Karpas-422 (cell line): Measurements from ENCODE around the gene PTMA. TPM values are rescaled to one million over a fixed set of nuclear protein-coding genes. Genes with fewer than 3 reads are reported as not detected.

Source experiments
- DNase-seq: peaks from one replicate; pipeline ENCODE4 v3.0.0-alpha.2; 2015
- H2AFZ ChIP-seq: fragments of 200-600 bp; sonication (generic); 2 replicates; pipeline ENCODE4 v1.6.1; 2014; ENCODE audit warnings: antibody characterized with exemption, low read length, mixed read lengths
- H3K27ac ChIP-seq: fragments of 200-600 bp; sonication (generic); 2 replicates; pipeline ENCODE4 v1.5.1; 2014; ENCODE audit warnings: mild to moderate bottlenecking, low read length, moderate library complexity
- H3K27me3 ChIP-seq: fragments of 200-600 bp; sonication (generic); 2 replicates; pipeline ENCODE4 v1.6.1; 2014; ENCODE audit warnings: low read length, mixed read lengths
- H3K36me3 ChIP-seq: fragments of 200-600 bp; sonication (generic); 2 replicates; pipeline ENCODE4 v1.6.1; 2014; ENCODE audit warnings: low read length, mixed read lengths; ENCODE audit not compliant: insufficient read depth
- H3K4me1 ChIP-seq: fragments of 200-600 bp; sonication (generic); 2 replicates; pipeline ENCODE4 v1.6.1; 2014; ENCODE audit warnings: mild to moderate bottlenecking, low read length, mixed read lengths
- H3K4me2 ChIP-seq: fragments of 200-600 bp; sonication (generic); 2 replicates; pipeline ENCODE4 v1.6.1; 2014; ENCODE audit warnings: low read length, low read depth, mild to moderate bottlenecking; ENCODE audit not compliant: poor library complexity, severe bottlenecking
- H3K4me3 ChIP-seq: fragments of 200-600 bp; sonication (generic); 2 replicates; pipeline ENCODE4 v1.5.1; 2014; ENCODE audit warnings: mild to moderate bottlenecking, antibody characterized with exemption, low read length, mixed read lengths
- H3K79me2 ChIP-seq: fragments of 200-600 bp; sonication (generic); 2 replicates; pipeline ENCODE4 v1.6.1; 2014; ENCODE audit warnings: mild to moderate bottlenecking, low read length, mixed read lengths
- H3K9ac ChIP-seq: fragments of 200-600 bp; sonication (generic); 2 replicates; pipeline ENCODE4 v1.6.0; 2014; ENCODE audit warnings: low read length
- H3K9me2 ChIP-seq: fragments of 200-600 bp; sonication (generic), shearing (Covaris generic); replicated peaks from 2 replicates; pipeline ENCODE4 v1.6.0; 2014; ENCODE audit warnings: mild to moderate bottlenecking, low read length, moderate library complexity; ENCODE audit not compliant: insufficient read depth
- H3K9me3 ChIP-seq: fragments of 300-700, 200-600 bp; sonication (generic); 2 replicates; pipeline ENCODE4 v1.6.1; 2014; ENCODE audit warnings: low read length, mixed read lengths
- H4K20me1 ChIP-seq: fragments of 200-600 bp; sonication (generic); 2 replicates; pipeline ENCODE4 v1.6.1; 2014; ENCODE audit warnings: mild to moderate bottlenecking, antibody characterized with exemption, low read length, low read depth; ENCODE audit not compliant: insufficient read depth
- total RNA-seq: library from RNA; depleted of rRNA; stranded (reverse); fragments of >200 nt; shearing (Covaris generic); gene quantifications from 2 replicates; pipeline ENCODE4 v1.2.3, GENCODE V29; 2014; ENCODE audit warnings: low replicate concordance

PTMA gene
- total RNA-seq, 1 experiment from 2014 or later = 1,657 TPM

GRCh38 chr2:231720987-231721966 lies 13.0 kb downstream of the PTMA start:
- Histone ChIP-seq H3K27ac (no peak overlapping the region), H4K20me1 (no peaks in the 10 kb centered on the region), H3K36me3 (no peaks in the 10 kb centered on the region), H3K79me2 (no peaks in the 10 kb centered on the region), H3K9me2 (no peaks in the 10 kb centered on the region), H3K4me1 (peaks cover 35% of the 10 kb centered on the region), H2AFZ (no peak overlapping the region), H3K4me2 (no peak overlapping the region), H3K4me3 (no peak overlapping the region), H3K27me3 (no peaks in the 10 kb centered on the region), H3K9ac (no peak overlapping the region), H3K9me3 (no peaks in the 10 kb centered on the region)
- peak; percentile 72 for DNase-seq

- H3K4me1 ChIP-seq = peaks cover 32% of the 10 kb centered on the region
- no peaks in the 10 kb centered on the region for H3K9me3 ChIP-seq
- no peak for DNase-seq
- H3K4me2 ChIP-seq = no peak overlapping the region
- H4K20me1 ChIP-seq = no peaks in the 10 kb centered on the region
- no peak overlapping the region for H3K9ac ChIP-seq
- no peaks in the 10 kb centered on the region for H3K36me3 ChIP-seq
- H3K27me3 ChIP-seq = no peaks in the 10 kb centered on the region
- H3K4me3 ChIP-seq = no peak overlapping the region
- H3K27ac ChIP-seq = no peak overlapping the region
- H3K9me2 ChIP-seq = no peaks in the 10 kb centered on the region
- no peaks in the 10 kb centered on the region for H3K79me2 ChIP-seq
- no peak overlapping the region for H2AFZ ChIP-seq
These were observed 14.5 kb downstream of the PTMA start for GRCh38 chr2:231722721-231723307.

- Histone ChIP-seq H3K9me3 (no peaks in the 10 kb centered on the region), H3K79me2 (no peaks in the 10 kb centered on the region), H3K4me1 (peaks cover 22% of the 10 kb centered on the region), H3K9ac (no peak overlapping the region), H3K4me3 (no peak overlapping the region), H3K27me3 (no peaks in the 10 kb centered on the region), H2AFZ (no peak overlapping the region), H3K27ac (no peak overlapping the region), H3K9me2 (no peaks in the 10 kb centered on the region), H3K4me2 (no peak overlapping the region), H3K36me3 (no peaks in the 10 kb centered on the region), H4K20me1 (no peaks in the 10 kb centered on the region)
- no peak for DNase-seq
These were observed 17.2 kb downstream of the PTMA start for GRCh38 chr2:231725476-231725875.

GRCh38 chr2:231726276-231726675 lies 18.0 kb downstream of the PTMA start:
- Histone ChIP-seq H3K9ac (no peak overlapping the region), H3K4me1 (peaks cover 14% of the 10 kb centered on the region), H3K79me2 (no peaks in the 10 kb centered on the region), H3K27ac (no peak overlapping the region), H3K4me3 (no peak overlapping the region), H4K20me1 (no peaks in the 10 kb centered on the region), H3K36me3 (no peaks in the 10 kb centered on the region), H3K9me3 (no peaks in the 10 kb centered on the region), H3K4me2 (no peak overlapping the region), H3K27me3 (no peaks in the 10 kb centered on the region), H2AFZ (no peak overlapping the region), H3K9me2 (no peaks in the 10 kb centered on the region)
- no peak for DNase-seq

GRCh38 chr2:231727621-231728020 lies 19.3 kb downstream of the PTMA start:
- Histone ChIP-seq H3K27ac (no peak overlapping the region), H3K27me3 (no peaks in the 10 kb centered on the region), H3K9me3 (no peaks in the 10 kb centered on the region), H3K79me2 (no peaks in the 10 kb centered on the region), H3K9ac (no peak overlapping the region), H3K9me2 (no peaks in the 10 kb centered on the region), H2AFZ (no peak overlapping the region), H4K20me1 (no peaks in the 10 kb centered on the region), H3K36me3 (0 out of 2 replicates have a peak, but pooled peaks cover 3% of the 10 kb centered on the region), H3K4me3 (no peak overlapping the region), H3K4me2 (no peak overlapping the region), H3K4me1 (peaks cover 12% of the 10 kb centered on the region; the same call in 1 of the 2 replicates)
- DNase-seq = no peak

- H3K4me3 ChIP-seq = no peak overlapping the region
- H3K27me3 ChIP-seq = no peaks in the 10 kb centered on the region
- no peak overlapping the region for H3K9ac ChIP-seq
These were observed 24.3 kb downstream of the PTMA start for GRCh38 chr2:231732604-231733003.

DNA sequence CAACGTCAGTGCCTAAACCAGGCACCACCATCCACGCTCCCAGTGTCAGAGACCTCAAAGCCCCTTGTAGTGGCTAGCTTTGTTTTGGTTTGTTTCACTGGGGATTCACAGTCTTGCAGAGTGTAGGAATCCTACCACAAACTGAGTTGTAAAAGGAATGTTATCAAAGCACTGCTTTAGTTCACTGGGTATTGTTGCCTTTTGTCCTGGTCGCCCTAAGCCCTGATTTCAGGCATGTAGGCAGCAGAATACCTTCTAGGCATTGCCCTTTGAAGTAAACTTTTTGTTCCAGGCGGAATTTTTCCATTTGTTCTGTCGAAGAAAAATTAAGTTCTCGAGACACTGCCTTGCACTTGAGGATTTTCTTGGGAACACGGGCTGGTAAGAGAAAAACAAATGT lies 29.4 kb downstream of the PTMA start:
- H3K27me3 ChIP-seq = no peaks in the 10 kb centered on the region
- no peak for DNase-seq
- H3K79me2 ChIP-seq = no peaks in the 10 kb centered on the region
- no peaks in the 10 kb centered on the region for H3K9me2 ChIP-seq
- H3K4me1 ChIP-seq = no peaks in the 10 kb centered on the region
- H2AFZ ChIP-seq = no peak overlapping the region
- no peak overlapping the region for H3K27ac ChIP-seq
- H3K4me2 ChIP-seq = no peak overlapping the region
- H3K9ac ChIP-seq = no peak overlapping the region
- H3K9me3 ChIP-seq = no peaks in the 10 kb centered on the region
- H4K20me1 ChIP-seq = no peaks in the 10 kb centered on the region
- H3K36me3 ChIP-seq = peaks cover 20% of the 10 kb centered on the region
- no peak overlapping the region for H3K4me3 ChIP-seq

More at GRCh38 chr2:231732604-231733003, 24.3 kb downstream of the PTMA start:
- Histone ChIP-seq H3K27ac (no peak overlapping the region), H3K4me1 (no peaks in the 10 kb centered on the region), H3K4me2 (no peak overlapping the region), H2AFZ (no peak overlapping the region), H3K9me3 (no peaks in the 10 kb centered on the region), H3K36me3 (peaks cover 9% of the 10 kb centered on the region), H3K79me2 (no peaks in the 10 kb centered on the region), H4K20me1 (no peaks in the 10 kb centered on the region), H3K9me2 (no peaks in the 10 kb centered on the region)
- DNase-seq = no peak

GRCh38 chr2:231743376-231744116 lies 35.2 kb downstream of the PTMA start:
- Histone ChIP-seq H3K27ac (no peak overlapping the region), H3K4me2 (no peak overlapping the region), H3K9me2 (no peaks in the 10 kb centered on the region), H3K9me3 (no peaks in the 10 kb centered on the region), H2AFZ (no peak overlapping the region), H3K4me1 (peaks cover 4% of the 10 kb centered on the region), H3K9ac (no peak overlapping the region), H3K79me2 (no peaks in the 10 kb centered on the region), H4K20me1 (no peaks in the 10 kb centered on the region), H3K4me3 (no peak overlapping the region), H3K36me3 (peaks cover 6% of the 10 kb centered on the region), H3K27me3 (no peaks in the 10 kb centered on the region)
- no peak for DNase-seq
